Suprapubic skin (tissue), 3 donors: ENCODE measurements around the gene STARD10.

Source experiments
- EP300 ChIP-seq: sonication (generic); formaldehyde crosslinking; IDR thresholded peaks from one replicate; pipeline ENCODE4 v1.6.1; 2017; ENCODE audit warnings: antibody characterized with exemption
- POLR2A ChIP-seq, 2 donors: fragments of 450-650 bp; IDR thresholded peaks; one replicate each; pipeline ENCODE4 v1.6.1; 2017; ENCODE audit warnings: antibody characterized with exemption in 2 of 2, mild to moderate bottlenecking in 2 of 2, moderate library complexity in 2 of 2
- TF ChIP-seq, protein P1 (sequence below), 2 donors: fragments of 200-600 bp in 1 of 2; fragments of 450-650 bp in 1 of 2; sonication (generic) in 1 of 2; IDR thresholded peaks; one replicate each; pipeline ENCODE4 v1.5.1; 2016 to 2019; ENCODE audit warnings: antibody characterized with exemption in 2 of 2, mild to moderate bottlenecking in 1 of 2, moderate library complexity in 1 of 2

DNA sequence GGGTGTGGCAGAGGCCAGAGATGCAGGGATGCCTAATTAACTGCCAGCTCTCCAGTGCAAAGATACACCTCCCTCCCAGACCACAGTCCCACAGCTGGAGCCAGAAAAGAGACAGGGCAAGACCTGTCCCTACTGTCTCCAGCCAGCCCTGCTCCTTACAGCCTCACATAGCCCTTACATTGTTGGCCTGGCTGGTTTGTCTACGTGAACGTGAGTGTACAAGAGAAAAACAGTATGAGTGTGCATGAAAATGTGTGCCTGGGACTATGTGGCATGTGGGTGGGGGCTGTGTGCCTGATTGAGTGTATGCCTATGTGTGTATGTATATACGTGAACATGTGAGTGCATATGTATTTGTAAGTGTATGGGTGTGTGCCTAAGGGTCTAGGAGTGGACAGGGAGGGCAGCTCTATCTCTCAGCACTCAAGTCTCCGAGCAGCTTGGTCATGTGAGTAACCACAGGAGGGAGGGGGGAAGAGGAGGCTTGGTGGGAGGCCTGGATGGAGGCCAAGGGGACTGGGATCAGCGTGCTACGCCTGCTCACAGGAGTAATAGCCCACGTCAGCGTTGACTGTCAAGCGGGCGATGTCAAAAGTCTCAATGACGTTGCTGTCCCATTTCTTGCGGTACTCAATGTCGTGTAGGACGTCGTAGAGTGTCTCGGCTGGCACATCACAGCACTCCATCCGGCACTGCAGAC is 35.0 kb downstream of the STARD10 start:
- TF ChIP-seq EP300 (no peak), POLR2A (IDR thresholded peaks at IDR 0.05) (no peak)
- TF ChIP-seq, protein P1, sequence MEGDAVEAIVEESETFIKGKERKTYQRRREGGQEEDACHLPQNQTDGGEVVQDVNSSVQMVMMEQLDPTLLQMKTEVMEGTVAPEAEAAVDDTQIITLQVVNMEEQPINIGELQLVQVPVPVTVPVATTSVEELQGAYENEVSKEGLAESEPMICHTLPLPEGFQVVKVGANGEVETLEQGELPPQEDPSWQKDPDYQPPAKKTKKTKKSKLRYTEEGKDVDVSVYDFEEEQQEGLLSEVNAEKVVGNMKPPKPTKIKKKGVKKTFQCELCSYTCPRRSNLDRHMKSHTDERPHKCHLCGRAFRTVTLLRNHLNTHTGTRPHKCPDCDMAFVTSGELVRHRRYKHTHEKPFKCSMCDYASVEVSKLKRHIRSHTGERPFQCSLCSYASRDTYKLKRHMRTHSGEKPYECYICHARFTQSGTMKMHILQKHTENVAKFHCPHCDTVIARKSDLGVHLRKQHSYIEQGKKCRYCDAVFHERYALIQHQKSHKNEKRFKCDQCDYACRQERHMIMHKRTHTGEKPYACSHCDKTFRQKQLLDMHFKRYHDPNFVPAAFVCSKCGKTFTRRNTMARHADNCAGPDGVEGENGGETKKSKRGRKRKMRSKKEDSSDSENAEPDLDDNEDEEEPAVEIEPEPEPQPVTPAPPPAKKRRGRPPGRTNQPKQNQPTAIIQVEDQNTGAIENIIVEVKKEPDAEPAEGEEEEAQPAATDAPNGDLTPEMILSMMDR (IDR thresholded peaks at IDR 0.05), result no peak
